ENCODE results near the gene MCAT. TPM values are rescaled to one million over a fixed set of nuclear protein-coding genes. Genes with fewer than 3 reads are reported as not detected.

The MCAT gene
- total RNA-seq, 1 experiment from 2014 or later: 23.9 TPM

DNA sequence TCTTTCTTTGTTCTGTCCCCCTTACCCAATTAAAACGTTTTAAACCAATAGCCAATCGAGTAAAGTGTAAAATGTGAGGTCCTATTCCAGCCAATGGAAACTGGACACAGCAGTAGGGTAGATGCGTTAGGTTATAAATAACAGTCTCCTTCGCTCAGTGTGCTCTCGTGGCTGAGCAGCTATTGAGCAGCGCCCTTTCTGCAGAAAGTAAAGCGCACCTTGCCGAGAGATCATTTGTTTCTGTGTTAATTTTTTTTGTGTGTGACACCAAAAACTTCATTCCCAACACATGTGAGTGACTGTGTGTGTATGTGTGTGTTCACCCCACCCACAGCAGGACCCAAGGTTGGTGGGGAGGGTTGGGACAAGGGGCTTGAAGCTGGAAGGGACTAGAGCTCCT, 46.8 kb downstream of the MCAT start:
- intact Hi-C loops (cut with micrococcal nuclease; ENCODE audit: unreplicated experiment): loop anchor here (10.0 kb wide), 1 partner anchor 312 kb away; no protein-coding TSS in a partner anchor
- H3K36me3 Mint-ChIP-seq (ENCODE audit: insufficient read depth, unreplicated experiment): peaks cover 16% of the 10 kb centered on the region

GRCh38 chr22:43094551-43094950, 48.6 kb downstream of the MCAT start:
- TF ChIP-seq CTCF (IDR thresholded peaks at IDR 0.05; ENCODE audit: unreplicated experiment): no peak
- no peak for DNase-seq
- no peak overlapping the region for H3K4me3 Mint-ChIP-seq (ENCODE audit: low read depth, unreplicated experiment)
- H3K27ac Mint-ChIP-seq (ENCODE audit: unreplicated experiment): no peak overlapping the region
- CTCF ChIA-PET: no interaction called here
- intact Hi-C loops (cut with micrococcal nuclease; ENCODE audit: unreplicated experiment): loop anchor here (10.0 kb wide), 1 partner anchor 310 kb away; no protein-coding TSS in a partner anchor
- H3K27me3 Mint-ChIP-seq (ENCODE audit: unreplicated experiment): no peaks in the 10 kb centered on the region
- H3K9me3 Mint-ChIP-seq (ENCODE audit: low read depth, unreplicated experiment): peaks cover 4% of the 10 kb centered on the region
- H3K4me1 Mint-ChIP-seq (ENCODE audit: low read depth, unreplicated experiment): no peaks in the 10 kb centered on the region
- no TSS peak for BruUV-seq (replicated peaks)
- peaks cover 11% of the 10 kb centered on the region for H3K36me3 Mint-ChIP-seq (ENCODE audit: insufficient read depth, unreplicated experiment)

More for the DNA sequence above, 46.8 kb downstream of the MCAT start:
- no TSS peak for BruUV-seq (replicated peaks)
- Mint-ChIP-seq H3K4me3 (ENCODE audit: low read depth, unreplicated experiment) (no peak overlapping the region), H3K4me1 (ENCODE audit: low read depth, unreplicated experiment) (peaks cover 8% of the 10 kb centered on the region), H3K9me3 (ENCODE audit: low read depth, unreplicated experiment) (peaks cover 4% of the 10 kb centered on the region), H3K27me3 (ENCODE audit: unreplicated experiment) (no peaks in the 10 kb centered on the region), H3K27ac (ENCODE audit: unreplicated experiment) (no peak overlapping the region)
- CTCF ChIA-PET: no interaction called here
- DNase-seq: no peak
- TF ChIP-seq CTCF (IDR thresholded peaks at IDR 0.05; ENCODE audit: unreplicated experiment): no peak

DNA sequence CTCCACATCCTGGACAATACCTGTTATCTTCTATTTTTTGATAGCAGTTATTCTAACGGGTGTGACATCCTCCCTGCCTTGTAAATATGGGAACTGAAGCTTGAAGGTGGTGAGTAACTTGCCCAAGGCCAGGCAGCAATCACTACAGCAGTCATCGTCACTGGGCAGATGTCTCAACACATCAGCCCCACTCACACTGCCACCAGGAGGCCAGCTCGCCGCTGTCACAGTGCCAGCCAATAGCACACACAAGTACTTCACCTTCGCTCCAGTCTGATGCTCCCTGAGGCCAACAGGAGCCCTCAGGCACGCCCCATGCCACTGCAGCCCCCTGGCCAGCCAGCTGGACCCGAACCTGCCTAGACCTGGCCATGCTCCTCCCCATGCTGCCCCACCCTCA, 49.1 kb downstream of the MCAT start:
- TF ChIP-seq CTCF (IDR thresholded peaks at IDR 0.05; ENCODE audit: unreplicated experiment): no peak
- peaks cover 16% of the 10 kb centered on the region for H3K36me3 Mint-ChIP-seq (ENCODE audit: insufficient read depth, unreplicated experiment)
- DNase-seq: peak; percentile 24
- CTCF ChIA-PET: interaction anchor here (0.6 to 1.0 kb wide), 2 partner anchors 14 to 69 kb away, joined by 3 read pairs; no protein-coding TSS in a partner anchor
- H3K4me3 Mint-ChIP-seq (ENCODE audit: low read depth, unreplicated experiment): no peak overlapping the region
- no TSS peak for BruUV-seq (replicated peaks)
- H3K4me1 Mint-ChIP-seq (ENCODE audit: low read depth, unreplicated experiment): no peaks in the 10 kb centered on the region
- no peak overlapping the region for H3K27ac Mint-ChIP-seq (ENCODE audit: unreplicated experiment)
- peaks cover 4% of the 10 kb centered on the region for H3K9me3 Mint-ChIP-seq (ENCODE audit: low read depth, unreplicated experiment)
- no peaks in the 10 kb centered on the region for H3K27me3 Mint-ChIP-seq (ENCODE audit: unreplicated experiment)
- intact Hi-C loops (cut with micrococcal nuclease; ENCODE audit: unreplicated experiment): loop anchor here (10.0 kb wide), 1 partner anchor 309 kb away; no protein-coding TSS in a partner anchor

- Mint-ChIP-seq H3K4me3 (ENCODE audit: low read depth, unreplicated experiment) (no peak overlapping the region), H3K36me3 (ENCODE audit: insufficient read depth, unreplicated experiment) (peaks cover 18% of the 10 kb centered on the region), H3K27me3 (ENCODE audit: unreplicated experiment) (no peaks in the 10 kb centered on the region), H3K9me3 (ENCODE audit: low read depth, unreplicated experiment) (peaks cover 4% of the 10 kb centered on the region), H3K4me1 (ENCODE audit: low read depth, unreplicated experiment) (peaks cover 7% of the 10 kb centered on the region), H3K27ac (ENCODE audit: unreplicated experiment) (no peak overlapping the region)
- BruUV-seq (replicated peaks): no TSS peak
- TF ChIP-seq CTCF (IDR thresholded peaks at IDR 0.05; ENCODE audit: unreplicated experiment): no peak
- CTCF ChIA-PET: interaction anchor here (0.7 kb wide), 1 partner anchor 22 kb away, joined by 6 read pairs; no protein-coding TSS in a partner anchor
- intact Hi-C loops (cut with micrococcal nuclease; ENCODE audit: unreplicated experiment): loop anchor here (10.0 kb wide), 1 partner anchor 307 kb away; no protein-coding TSS in a partner anchor
- no peak for DNase-seq
Observed at GRCh38 chr22:43092085-43092484, 51.1 kb downstream of the MCAT start.
